Fibroblast of skin of abdomen (primary cell): ENCODE data around the gene F2R.
"Not testable (repeated sequence)": the region's sequence is repeated elsewhere in the genome, so short reads cannot be mapped to it uniquely, and the experiment has no call there.

Source experiments
- DNase-seq: peaks from one replicate; pipeline ENCODE4 v3.0.0-alpha.2; 2013

The F2R gene

GRCh38 chr5:76720988-76721569 is 5.2 kb downstream of the F2R start:
- DNase-seq: no peak

DNA sequence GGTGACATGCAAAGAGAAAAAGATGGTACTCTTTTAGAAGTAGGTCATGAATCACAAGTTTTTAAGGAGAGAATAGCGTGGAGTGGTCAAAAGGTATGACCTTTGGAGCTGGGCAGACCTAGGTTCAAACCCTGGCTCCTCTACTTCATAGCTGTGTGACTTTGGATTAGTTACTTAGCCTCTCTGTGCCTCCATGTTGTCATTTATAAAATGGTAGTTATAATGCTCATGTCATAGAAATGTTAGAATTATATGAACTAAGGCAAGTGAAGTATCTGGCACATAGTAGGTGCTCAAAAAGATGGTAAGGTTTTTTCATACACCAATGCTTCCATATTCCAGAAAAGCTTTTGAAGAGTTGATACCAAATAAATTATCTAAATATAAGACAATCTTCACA is 7.3 kb downstream of the F2R start:
- DNase-seq: no peak

DNA sequence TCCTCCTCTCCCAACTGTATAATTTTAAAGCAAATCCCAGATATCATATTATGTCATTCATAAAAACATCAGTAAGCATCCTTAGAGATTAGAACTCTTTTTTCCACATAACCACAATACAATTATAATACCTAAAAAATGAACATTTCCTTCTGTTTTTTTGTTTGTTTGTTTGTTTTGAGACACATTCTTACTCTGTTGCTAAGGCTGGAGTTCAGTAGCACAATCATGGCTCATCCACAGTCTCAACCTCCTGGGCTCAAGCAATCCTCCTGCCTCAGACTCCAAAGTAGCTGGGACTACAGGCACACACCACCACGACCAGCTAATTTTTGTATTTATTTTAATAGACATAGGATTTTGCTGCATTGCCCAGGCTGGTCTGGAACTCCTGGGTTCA is 8.0 kb downstream of the F2R start:
- no peak for DNase-seq

DNA sequence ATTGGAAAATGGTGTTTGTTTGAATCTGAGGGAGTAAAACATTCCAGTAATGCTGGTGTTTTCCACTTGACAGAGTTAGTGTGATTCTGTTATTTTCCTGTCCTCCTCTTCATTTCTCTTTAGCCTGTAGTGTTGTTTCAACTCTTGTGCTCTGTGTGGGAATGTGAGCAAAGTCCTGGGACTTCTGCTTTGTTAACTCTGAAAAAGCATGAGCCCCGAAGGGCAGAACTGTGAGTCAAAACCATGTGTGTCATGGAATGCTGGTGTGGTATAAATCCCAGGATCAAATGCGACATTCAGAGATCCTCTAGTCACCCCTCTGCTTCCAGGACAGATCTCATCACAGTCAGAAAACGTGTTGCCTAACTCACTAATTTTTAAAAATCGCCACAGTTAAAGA is 8.9 kb downstream of the F2R start:
- DNase-seq: peak; percentile 58

DNA sequence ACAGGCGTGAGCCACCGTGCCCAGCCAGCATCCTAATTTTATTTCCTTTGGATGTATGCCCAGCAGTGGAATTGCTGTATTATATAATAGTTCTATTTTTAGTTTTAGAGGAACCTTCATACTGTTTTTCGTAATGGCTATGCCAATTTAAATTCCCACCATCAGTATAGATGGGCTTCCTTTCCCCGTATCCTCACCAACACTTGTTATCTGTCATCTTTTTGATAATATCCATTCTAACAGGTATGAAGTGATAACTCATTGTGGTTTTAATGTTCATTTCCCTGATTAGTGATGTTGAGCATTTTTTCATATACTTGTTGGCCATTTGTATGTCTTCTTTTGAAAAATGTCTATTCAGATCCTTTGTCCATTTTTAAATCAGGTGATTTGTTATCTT is 13.0 kb downstream of the F2R start:
- DNase-seq: no peak

GRCh38 chr5:76729373-76730290 is 13.7 kb downstream of the F2R start:
- DNase-seq: no peak

DNA sequence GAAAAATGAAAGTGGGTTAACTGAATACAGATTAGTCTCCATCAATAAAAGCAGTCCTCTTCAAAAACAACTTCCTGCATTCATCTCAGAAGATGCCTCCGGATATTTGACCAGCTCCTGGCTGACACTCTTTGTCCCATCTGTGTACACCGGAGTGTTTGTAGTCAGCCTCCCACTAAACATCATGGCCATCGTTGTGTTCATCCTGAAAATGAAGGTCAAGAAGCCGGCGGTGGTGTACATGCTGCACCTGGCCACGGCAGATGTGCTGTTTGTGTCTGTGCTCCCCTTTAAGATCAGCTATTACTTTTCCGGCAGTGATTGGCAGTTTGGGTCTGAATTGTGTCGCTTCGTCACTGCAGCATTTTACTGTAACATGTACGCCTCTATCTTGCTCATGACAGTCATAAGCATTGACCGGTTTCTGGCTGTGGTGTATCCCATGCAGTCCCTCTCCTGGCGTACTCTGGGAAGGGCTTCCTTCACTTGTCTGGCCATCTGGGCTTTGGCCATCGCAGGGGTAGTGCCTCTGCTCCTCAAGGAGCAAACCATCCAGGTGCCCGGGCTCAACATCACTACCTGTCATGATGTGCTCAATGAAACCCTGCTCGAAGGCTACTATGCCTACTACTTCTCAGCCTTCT is 16.6 kb downstream of the F2R start:
- DNase-seq: no peak

DNA sequence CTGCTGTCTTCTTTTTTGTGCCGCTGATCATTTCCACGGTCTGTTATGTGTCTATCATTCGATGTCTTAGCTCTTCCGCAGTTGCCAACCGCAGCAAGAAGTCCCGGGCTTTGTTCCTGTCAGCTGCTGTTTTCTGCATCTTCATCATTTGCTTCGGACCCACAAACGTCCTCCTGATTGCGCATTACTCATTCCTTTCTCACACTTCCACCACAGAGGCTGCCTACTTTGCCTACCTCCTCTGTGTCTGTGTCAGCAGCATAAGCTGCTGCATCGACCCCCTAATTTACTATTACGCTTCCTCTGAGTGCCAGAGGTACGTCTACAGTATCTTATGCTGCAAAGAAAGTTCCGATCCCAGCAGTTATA is 17.1 kb downstream of the F2R start:
- DNase-seq: no peak

GRCh38 chr5:76735762-76736545 is 20.0 kb downstream of the F2R start:
- no peak for DNase-seq

DNA sequence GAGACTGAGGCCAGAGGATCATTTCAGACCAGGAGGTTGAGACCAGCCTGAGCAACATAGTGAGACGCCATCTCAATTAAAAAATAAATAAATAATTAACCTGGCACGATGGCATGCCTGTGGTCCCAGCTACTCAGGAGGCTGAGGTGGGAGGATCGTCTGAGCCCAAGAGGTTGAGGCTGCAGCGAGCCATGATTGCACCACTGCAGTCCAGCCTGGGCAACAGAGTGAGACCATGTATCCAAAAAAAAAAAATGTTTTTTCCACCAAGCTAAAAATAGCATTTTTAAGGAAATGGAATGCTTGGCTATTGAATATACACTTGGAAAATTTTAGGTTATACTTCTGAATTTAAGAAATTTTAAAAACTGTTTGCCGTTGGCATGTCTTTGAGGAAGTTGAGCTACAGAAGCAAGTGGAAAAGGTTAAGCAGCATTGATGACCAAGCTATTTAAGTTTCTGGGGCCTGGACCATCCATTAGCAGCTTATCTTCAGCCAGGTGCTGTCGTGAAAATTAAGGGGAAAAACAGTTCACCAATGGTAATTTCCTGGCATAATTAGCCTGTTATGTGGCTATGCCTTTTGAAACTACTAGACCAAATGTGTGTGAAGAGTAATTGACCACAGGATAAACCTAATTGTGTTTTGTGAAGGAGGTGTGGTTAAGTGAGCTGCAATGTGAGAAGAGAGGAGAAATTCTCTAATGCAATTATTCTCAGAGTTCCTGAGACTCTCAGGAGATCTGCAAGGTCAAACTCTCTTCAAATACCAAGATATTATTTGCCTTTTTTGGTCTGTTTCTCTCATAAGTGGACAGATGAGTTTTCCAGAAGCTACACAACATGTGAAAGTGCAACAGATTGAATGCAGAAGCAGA is 21.0 kb downstream of the F2R start:
- DNase-seq: no peak

DNA sequence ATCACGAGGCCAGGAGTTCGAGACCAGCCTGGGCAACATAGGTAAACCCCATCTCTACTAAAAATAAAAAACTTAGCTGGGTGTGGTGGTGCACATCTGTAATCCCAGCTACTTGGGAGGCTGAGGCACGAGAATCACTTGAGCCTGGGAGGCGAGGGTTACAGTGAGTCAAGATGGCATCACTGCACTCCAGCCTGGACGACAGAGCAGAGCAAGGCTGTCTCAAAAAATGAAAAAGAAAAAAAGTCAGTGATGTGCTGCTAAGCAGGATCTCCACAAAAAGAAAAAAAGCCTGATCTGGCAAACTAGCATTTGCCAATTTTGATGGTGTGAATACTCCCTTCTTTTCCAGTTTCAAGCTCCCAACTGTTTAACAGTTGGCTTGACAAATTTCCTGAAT is 21.9 kb downstream of the F2R start:
- no peak for DNase-seq

GRCh38 chr5:76741506-76741905 is 25.6 kb downstream of the F2R start:
- not testable (repeated sequence) for DNase-seq

GRCh38 chr5:76742583-76742982 is 26.7 kb downstream of the F2R start:
- peak; percentile 50 for DNase-seq

DNA sequence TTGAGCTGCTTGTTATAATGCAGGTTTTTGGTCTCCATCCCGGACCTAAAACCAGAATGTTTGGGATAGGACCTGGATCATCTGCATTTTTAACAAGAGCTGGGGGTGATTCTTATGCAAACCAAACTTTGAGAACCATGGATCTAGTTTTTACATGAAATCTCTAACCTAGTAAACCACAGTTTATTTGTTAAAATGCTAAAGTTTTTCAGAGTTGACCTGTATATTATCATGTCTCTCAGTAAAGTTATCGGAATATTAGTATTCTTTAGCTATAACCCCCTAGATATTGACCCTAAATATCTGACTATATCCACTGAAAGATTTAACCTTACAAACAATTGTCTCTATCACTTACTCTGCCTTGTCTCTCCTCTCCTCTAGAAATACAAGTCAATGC is 28.7 kb downstream of the F2R start:
- DNase-seq: no peak

DNA sequence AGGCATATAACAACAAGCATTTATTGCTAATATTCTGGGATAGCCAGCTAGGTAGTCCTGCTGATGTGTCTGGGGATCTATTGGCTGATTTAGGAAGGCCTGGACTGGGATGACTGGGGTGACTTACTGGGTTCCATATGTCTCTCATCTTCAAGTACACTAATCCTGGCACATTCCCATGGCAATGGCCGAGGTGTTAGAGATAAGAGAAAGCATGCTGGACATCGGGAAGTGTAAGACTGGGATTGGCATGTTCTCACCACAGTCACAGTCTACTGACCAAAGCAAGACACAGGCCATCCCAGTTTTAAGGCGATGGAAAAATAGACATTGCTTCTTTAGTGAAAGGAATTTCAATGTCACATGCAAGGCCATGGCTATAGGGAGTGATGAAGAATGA is 29.7 kb downstream of the F2R start:
- DNase-seq: no peak

DNA sequence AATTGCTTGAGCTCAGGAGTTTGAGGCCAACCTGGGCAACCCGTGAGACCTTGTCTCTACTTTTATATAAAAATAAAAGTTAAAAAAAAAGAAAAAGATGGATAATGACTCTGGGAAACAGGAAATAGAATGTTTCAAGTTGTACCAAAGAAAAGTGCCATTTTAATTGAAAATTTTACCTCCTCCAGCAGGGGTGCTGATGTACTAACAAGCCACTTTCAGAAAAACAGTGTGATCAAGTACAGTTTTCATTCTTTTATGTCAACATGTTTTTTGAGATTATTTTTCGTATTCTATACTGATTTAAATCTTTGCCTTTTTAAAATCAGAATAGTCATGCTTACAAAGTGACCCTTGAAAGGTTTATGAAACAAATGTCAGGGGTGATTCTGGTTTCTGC is 30.8 kb downstream of the F2R start:
- no peak for DNase-seq

GRCh38 chr5:76747706-76748105 is 31.8 kb downstream of the F2R start:
- DNase-seq: no peak

- no peak for DNase-seq
Measured at GRCh38 chr5:76751291-76751690, 35.4 kb downstream of the F2R start.

DNA sequence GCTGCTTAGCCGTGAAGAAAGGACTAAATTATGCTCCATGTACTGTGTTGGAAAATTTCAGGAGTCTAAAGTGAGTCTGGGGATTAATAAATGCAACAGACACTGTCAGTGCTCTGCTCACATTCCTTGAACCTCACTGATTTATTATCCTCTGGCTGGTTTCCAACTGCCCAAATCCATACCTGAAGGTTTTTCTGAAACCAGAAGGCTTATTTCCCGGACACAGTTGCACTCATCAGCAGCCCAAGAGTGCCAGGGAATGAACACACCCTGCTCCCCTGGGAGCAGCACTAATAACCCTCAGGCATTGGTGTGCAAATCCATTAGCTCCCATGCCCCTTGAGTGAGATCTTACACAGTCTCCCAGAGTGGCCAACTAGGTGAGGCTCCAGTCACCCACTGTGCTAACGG is 38.7 kb downstream of the F2R start:
- peak; percentile 17 for DNase-seq

DNA sequence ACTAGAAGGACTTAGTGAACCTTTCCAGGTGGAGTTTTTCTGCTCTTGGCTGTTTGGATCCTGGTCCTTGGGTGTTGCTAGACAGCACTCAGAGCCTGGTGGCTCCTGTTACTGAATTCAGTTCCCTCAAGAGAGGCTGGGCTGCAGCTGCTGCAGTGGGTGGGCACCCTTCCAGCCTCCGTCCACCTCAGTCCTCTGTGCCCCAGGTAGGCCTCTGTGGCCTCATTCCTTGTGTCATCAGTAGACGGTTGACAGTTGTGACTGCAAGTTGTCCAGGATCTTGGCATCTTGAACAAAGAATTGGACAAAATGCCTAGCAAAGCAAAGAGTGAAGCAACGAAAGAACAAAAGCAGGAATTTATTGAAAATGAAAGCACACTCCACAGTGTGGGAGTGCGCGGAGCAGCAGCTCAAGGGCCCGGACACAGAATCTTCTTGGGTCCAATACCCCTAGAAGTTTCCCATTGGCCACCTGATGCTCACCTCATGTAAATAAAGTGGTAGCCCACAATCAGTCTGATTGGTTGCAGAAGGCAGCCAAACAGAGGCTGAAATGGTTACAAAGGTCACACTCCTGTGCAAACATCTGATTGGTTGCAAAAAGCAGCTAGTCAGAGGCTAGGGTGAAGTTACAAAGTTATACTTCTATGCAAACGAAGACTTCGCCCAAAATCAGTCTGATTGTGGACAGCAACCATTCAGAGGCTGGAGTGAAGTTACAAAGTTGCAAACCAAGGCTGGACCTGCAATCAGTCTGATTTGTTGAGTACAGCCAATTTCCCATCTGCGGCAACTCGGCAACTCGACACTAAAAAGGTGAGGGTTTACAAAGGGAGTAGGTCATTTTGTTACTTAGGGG is 40.1 kb downstream of the F2R start:
- no peak for DNase-seq

- DNase-seq: no peak
Measured at GRCh38 chr5:76757049-76757448, 41.1 kb downstream of the F2R start.
